HEK293 (cell line): Measurements from ENCODE around the gene B4GALT5.

ENCODE experiments used
- CTCF ChIA-PET: fragments of 350-600 bp; formaldehyde crosslinking; extraction: SDS; loops from one replicate; lab custom pipeline; 2021; ENCODE audit warnings: antibody characterized with exemption; lab: Yijun Ruan, JAX
- POLR2A ChIA-PET: fragments of 300-600 bp; formaldehyde crosslinking; extraction: SDS; loops from one replicate; lab custom pipeline; 2020; ENCODE audit warnings: antibody characterized with exemption, inconsistent platforms; lab: Yijun Ruan, JAX
- H3K27ac ChIP-seq: fragments of 200-500 bp; sonication (Bioruptor generic); 2 replicates; pipeline ENCODE4 v1.5.1; 2014; ENCODE audit warnings: low read depth, low read length, control low read depth, inconsistent platforms; ENCODE audit errors: extremely low read depth
- H3K36me3 ChIP-seq, 2 experiments: fragments of 200-500 bp in 1 of 2; sonication (Bioruptor generic) in 1 of 2; 1 replicate in 1 of 2; 2 replicates in 1 of 2; pipeline ENCODE4 v1.5.1; 2014 to 2017; ENCODE audit warnings: inconsistent platforms in 2 of 2, low read length in 2 of 2; ENCODE audit not compliant: control insufficient read depth in 2 of 2, insufficient read depth in 1 of 2
- H3K4me1 ChIP-seq: fragments of 200-500 bp; sonication (Bioruptor generic); 2 replicates; pipeline ENCODE4 v1.5.1; 2014; ENCODE audit warnings: mild to moderate bottlenecking, low read length, inconsistent platforms; ENCODE audit not compliant: control insufficient read depth, insufficient read depth
- H3K4me3 ChIP-seq: 2 replicates; pipeline ENCODE4 v1.5.1; 2011; ENCODE audit warnings: low read depth, mild to moderate bottlenecking, control low read depth, low read length, moderate library complexity
- H3K9me3 ChIP-seq: fragments of 200-500 bp; sonication (Bioruptor generic); 2 replicates; pipeline ENCODE4 v1.5.1; 2014; ENCODE audit warnings: low read depth, low read length, inconsistent platforms; ENCODE audit not compliant: control insufficient read depth, insufficient read depth
- BCL11A ChIP-seq: fragments of 450-650 bp; formaldehyde crosslinking; IDR thresholded peaks from 2 replicates; pipeline ENCODE4 v1.5.1; 2016; ENCODE audit warnings: low read depth, missing biosample characterization, missing genetic modification characterization
- FEZF1 ChIP-seq: fragments of 450-650 bp; formaldehyde crosslinking; IDR thresholded peaks from 2 replicates; pipeline ENCODE4 v1.5.1; 2016; ENCODE audit warnings: missing biosample characterization, missing genetic modification characterization
- GLI2 ChIP-seq: fragments of 450-650 bp; formaldehyde crosslinking; IDR thresholded peaks from 2 replicates; pipeline ENCODE4; 2017; ENCODE audit warnings: missing biosample characterization, missing genetic modification characterization, low read depth, borderline replicate concordance
- HOXD13 ChIP-seq: sonication (generic); formaldehyde crosslinking; IDR thresholded peaks from 2 replicates; pipeline ENCODE4 v1.8.0; 2022; ENCODE audit warnings: missing genetic modification reagents, borderline replicate concordance
- OSR2 ChIP-seq: fragments of 450-650 bp; formaldehyde crosslinking; IDR thresholded peaks from 2 replicates; pipeline ENCODE4 v1.5.1; 2016; ENCODE audit warnings: missing biosample characterization, missing genetic modification characterization
- SCRT2 ChIP-seq: fragments of 450-650 bp; formaldehyde crosslinking; IDR thresholded peaks from 2 replicates; pipeline ENCODE4 v1.5.1; 2016; ENCODE audit warnings: missing biosample characterization, missing genetic modification characterization
- TCF7L2 ChIP-seq: IDR thresholded peaks from 2 replicates; pipeline ENCODE4 v1.6.1; 2011; ENCODE audit warnings: low read depth, mild to moderate bottlenecking, inconsistent platforms, low read length, moderate library complexity, borderline replicate concordance
- YY1 ChIP-seq: fragments of 450-650 bp; formaldehyde crosslinking; IDR thresholded peaks from 2 replicates; pipeline ENCODE4 v1.5.1; 2018; ENCODE audit warnings: missing biosample characterization, missing genetic modification characterization
- ZEB2 ChIP-seq: fragments of 450-650 bp; formaldehyde crosslinking; IDR thresholded peaks from 2 replicates; pipeline ENCODE4 v1.5.1; 2016; ENCODE audit warnings: missing biosample characterization, missing genetic modification characterization
- ZNF133 ChIP-seq: fragments of 450-650 bp; formaldehyde crosslinking; IDR thresholded peaks from 2 replicates; pipeline ENCODE4 v1.5.1; 2016; ENCODE audit warnings: missing biosample characterization, missing genetic modification characterization
- ZNF146 ChIP-seq: fragments of 450-650 bp; formaldehyde crosslinking; IDR thresholded peaks from 2 replicates; pipeline ENCODE4 v1.5.1; 2016; ENCODE audit warnings: missing biosample characterization, missing genetic modification characterization
- ZNF16 ChIP-seq: fragments of 450-650 bp; formaldehyde crosslinking; IDR thresholded peaks from 2 replicates; pipeline ENCODE4 v1.5.1; 2016; ENCODE audit warnings: low read depth, missing biosample characterization, missing genetic modification characterization
- ZNF211 ChIP-seq: fragments of 450-650 bp; formaldehyde crosslinking; IDR thresholded peaks from 2 replicates; pipeline ENCODE4 v1.5.1; 2016; ENCODE audit warnings: low read depth, missing biosample characterization, missing genetic modification characterization
- ZNF404 ChIP-seq: fragments of 450-650 bp; formaldehyde crosslinking; IDR thresholded peaks from 2 replicates; pipeline ENCODE4 v1.5.1; 2017; ENCODE audit warnings: missing biosample characterization, missing genetic modification characterization
- ZNF416 ChIP-seq: fragments of 450-650 bp; formaldehyde crosslinking; IDR thresholded peaks from 2 replicates; pipeline ENCODE4 v1.5.1; 2016; ENCODE audit warnings: missing biosample characterization, missing genetic modification characterization
- ZNF610 ChIP-seq: fragments of 450-650 bp; formaldehyde crosslinking; IDR thresholded peaks from 2 replicates; pipeline ENCODE4 v1.5.1; 2016; ENCODE audit warnings: missing biosample characterization, missing genetic modification characterization, borderline replicate concordance
- ZXDB ChIP-seq: fragments of 450-650 bp; formaldehyde crosslinking; IDR thresholded peaks from 2 replicates; pipeline ENCODE4 v1.5.1; 2016; ENCODE audit warnings: missing biosample characterization, missing genetic modification characterization
- TF ChIP-seq, protein P1 (sequence below): fragments of 450-650 bp; formaldehyde crosslinking; IDR thresholded peaks from 2 replicates; pipeline ENCODE4 v1.5.1; 2017; ENCODE audit warnings: missing biosample characterization, missing genetic modification characterization
- TF ChIP-seq, protein P2 (sequence below): fragments of 450-650 bp; formaldehyde crosslinking; IDR thresholded peaks from 2 replicates; pipeline ENCODE4 v1.5.1; 2016; ENCODE audit warnings: missing biosample characterization, missing genetic modification characterization
- TF ChIP-seq, protein P3 (sequence below): fragments of 450-650 bp; formaldehyde crosslinking; IDR thresholded peaks from 2 replicates; pipeline ENCODE4 v1.5.1; 2016; ENCODE audit warnings: missing biosample characterization, missing genetic modification characterization
- TF ChIP-seq, protein P4 (sequence below): fragments of 450-650 bp; formaldehyde crosslinking; IDR thresholded peaks from 2 replicates; pipeline ENCODE4 v1.5.1; 2017; ENCODE audit warnings: missing biosample characterization, missing genetic modification characterization
- TF ChIP-seq, protein P5 (sequence below): fragments of 450-650 bp; formaldehyde crosslinking; IDR thresholded peaks from 2 replicates; pipeline ENCODE4; 2016; ENCODE audit warnings: missing biosample characterization, missing genetic modification characterization
- TF ChIP-seq, protein P6 (sequence below): fragments of 450-650 bp; formaldehyde crosslinking; IDR thresholded peaks from 2 replicates; pipeline ENCODE4 v1.5.1; 2016; ENCODE audit warnings: missing biosample characterization, missing genetic modification characterization
- TF ChIP-seq, protein P7 (sequence below): fragments of 450-650 bp; IDR thresholded peaks from 2 replicates; pipeline ENCODE4 v1.5.1; 2018; ENCODE audit warnings: missing biosample characterization, mild to moderate bottlenecking, missing genetic modification characterization

B4GALT5 gene

DNA sequence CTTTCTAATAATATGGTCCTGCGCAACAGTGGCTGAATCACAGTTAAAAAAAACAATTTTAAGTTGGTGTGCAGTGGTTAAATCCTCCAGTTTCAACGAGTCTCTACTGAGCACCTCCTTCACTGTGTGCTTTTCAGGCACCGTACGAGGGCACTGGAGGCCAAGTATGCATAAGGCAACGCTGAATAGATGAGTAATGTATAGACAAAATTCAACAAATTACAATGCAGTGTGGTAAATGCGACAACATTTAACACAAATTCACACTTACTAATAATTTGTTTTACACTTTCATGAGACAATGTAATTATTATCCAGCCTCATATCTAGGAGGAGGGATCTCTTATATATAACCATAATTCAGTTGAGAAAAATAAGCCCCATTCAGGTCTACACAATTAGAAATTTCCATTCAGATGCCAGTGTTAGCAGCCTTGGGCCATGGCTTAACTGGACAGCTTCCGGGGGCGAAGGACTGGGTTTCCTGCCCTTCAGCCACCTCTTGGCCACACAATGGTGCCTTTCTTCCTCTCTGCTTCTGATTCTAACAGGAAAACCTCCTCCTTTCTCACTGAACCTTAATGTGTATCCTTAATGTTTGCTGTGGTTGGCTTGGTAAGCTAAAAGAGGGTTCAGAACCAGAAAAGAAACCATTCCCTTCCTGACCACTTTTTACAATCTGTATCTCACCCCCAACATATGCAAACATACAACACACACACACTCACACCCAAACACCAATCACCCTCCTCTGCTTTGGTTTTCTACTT, 51.9 kb downstream of the B4GALT5 start (continued):
- TF ChIP-seq, protein P1, sequence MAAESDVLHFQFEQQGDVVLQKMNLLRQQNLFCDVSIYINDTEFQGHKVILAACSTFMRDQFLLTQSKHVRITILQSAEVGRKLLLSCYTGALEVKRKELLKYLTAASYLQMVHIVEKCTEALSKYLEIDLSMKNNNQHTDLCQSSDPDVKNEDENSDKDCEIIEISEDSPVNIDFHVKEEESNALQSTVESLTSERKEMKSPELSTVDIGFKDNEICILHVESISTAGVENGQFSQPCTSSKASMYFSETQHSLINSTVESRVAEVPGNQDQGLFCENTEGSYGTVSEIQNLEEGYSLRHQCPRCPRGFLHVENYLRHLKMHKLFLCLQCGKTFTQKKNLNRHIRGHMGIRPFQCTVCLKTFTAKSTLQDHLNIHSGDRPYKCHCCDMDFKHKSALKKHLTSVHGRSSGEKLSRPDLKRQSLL (tag by site-specific recombination) = no peak
- TF ChIP-seq ZNF146 (tag by site-specific recombination) = no peak

DNA sequence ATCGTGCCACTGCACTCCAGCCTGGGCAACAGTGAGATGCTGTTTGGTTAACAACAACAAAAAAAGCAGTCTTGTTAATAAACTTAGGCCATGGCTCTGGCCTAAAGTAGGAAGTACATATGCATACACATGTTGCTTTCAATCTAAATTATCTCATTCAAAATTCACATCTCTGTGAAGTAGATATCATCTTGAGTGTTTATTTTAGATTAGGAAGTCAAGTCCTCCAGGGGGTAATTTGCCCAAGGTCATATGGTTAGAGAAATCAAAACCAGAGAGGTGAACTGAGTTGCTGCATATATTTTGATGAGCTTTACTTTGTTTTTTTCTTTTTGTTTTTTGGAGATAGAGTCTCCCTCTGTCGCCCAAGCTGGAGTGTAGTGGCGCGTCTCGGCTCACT, 52.8 kb downstream of the B4GALT5 start:
- Histone ChIP-seq H3K27ac (no peak overlapping the region), H3K4me3 (no peak overlapping the region), H3K9me3 (no peaks in the 10 kb centered on the region), H3K4me1 (peaks cover 30% of the 10 kb centered on the region), H3K36me3 (peaks cover 0 to 6% of the 10 kb centered on the region in 2 experiments; a peak in 1 of 3 replicates)
- ChIA-PET POLR2A (no interaction called here), CTCF (no interaction called here)
- no peak for TF ChIP-seq ZNF16 (tag by site-specific recombination)
- TF ChIP-seq SCRT2 (tag by site-specific recombination) = peak; percentile 57
- TF ChIP-seq, protein P2, sequence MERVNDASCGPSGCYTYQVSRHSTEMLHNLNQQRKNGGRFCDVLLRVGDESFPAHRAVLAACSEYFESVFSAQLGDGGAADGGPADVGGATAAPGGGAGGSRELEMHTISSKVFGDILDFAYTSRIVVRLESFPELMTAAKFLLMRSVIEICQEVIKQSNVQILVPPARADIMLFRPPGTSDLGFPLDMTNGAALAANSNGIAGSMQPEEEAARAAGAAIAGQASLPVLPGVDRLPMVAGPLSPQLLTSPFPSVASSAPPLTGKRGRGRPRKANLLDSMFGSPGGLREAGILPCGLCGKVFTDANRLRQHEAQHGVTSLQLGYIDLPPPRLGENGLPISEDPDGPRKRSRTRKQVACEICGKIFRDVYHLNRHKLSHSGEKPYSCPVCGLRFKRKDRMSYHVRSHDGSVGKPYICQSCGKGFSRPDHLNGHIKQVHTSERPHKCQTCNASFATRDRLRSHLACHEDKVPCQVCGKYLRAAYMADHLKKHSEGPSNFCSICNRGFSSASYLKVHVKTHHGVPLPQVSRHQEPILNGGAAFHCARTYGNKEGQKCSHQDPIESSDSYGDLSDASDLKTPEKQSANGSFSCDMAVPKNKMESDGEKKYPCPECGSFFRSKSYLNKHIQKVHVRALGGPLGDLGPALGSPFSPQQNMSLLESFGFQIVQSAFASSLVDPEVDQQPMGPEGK (tag by site-specific recombination) = no peak
- TF ChIP-seq BCL11A (tag by site-specific recombination) = no peak
- TF ChIP-seq GLI2 (tag by site-specific recombination) = 0 out of 2 replicates have a peak, but pooled peaks have one; percentile 50
- no peak for TF ChIP-seq ZNF133 (tag by site-specific recombination)
- TF ChIP-seq, protein P3, sequence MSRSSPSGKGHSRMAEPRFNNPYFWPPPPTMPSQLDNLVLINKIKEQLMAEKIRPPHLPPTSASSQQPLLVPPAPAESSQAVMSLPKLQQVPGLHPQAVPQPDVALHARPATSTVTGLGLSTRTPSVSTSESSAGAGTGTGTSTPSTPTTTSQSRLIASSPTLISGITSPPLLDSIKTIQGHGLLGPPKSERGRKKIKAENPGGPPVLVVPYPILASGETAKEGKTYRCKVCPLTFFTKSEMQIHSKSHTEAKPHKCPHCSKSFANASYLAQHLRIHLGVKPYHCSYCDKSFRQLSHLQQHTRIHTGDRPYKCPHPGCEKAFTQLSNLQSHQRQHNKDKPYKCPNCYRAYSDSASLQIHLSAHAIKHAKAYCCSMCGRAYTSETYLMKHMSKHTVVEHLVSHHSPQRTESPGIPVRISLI (tag by site-specific recombination) = no peak
- no peak for TF ChIP-seq ZNF610 (tag by site-specific recombination)
- no peak for TF ChIP-seq ZEB2
- TF ChIP-seq YY1 (tag by site-specific recombination) = no peak
- TF ChIP-seq, protein P4, sequence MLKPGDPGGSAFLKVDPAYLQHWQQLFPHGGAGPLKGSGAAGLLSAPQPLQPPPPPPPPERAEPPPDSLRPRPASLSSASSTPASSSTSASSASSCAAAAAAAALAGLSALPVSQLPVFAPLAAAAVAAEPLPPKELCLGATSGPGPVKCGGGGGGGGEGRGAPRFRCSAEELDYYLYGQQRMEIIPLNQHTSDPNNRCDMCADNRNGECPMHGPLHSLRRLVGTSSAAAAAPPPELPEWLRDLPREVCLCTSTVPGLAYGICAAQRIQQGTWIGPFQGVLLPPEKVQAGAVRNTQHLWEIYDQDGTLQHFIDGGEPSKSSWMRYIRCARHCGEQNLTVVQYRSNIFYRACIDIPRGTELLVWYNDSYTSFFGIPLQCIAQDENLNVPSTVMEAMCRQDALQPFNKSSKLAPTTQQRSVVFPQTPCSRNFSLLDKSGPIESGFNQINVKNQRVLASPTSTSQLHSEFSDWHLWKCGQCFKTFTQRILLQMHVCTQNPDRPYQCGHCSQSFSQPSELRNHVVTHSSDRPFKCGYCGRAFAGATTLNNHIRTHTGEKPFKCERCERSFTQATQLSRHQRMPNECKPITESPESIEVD (tag by site-specific recombination) = peak; percentile 66
- no peak for TF ChIP-seq HOXD13
- TF ChIP-seq, protein P5, sequence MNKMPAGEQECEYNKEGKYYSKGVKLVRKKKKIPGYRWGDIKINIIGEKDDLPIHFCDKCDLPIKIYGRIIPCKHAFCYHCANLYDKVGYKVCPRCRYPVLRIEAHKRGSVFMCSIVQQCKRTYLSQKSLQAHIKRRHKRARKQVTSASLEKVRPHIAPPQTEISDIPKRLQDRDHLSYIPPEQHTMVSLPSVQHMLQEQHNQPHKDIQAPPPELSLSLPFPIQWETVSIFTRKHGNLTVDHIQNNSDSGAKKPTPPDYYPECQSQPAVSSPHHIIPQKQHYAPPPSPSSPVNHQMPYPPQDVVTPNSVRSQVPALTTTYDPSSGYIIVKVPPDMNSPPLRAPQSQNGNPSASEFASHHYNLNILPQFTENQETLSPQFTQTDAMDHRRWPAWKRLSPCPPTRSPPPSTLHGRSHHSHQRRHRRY (tag by site-specific recombination) = no peak
- TF ChIP-seq ZNF416 (tag by site-specific recombination) = no peak
- no peak for TF ChIP-seq ZNF404 (tag by site-specific recombination)
- TF ChIP-seq ZXDB (tag by site-specific recombination) = peak; percentile 52; the same call in 1 of the 2 replicates
- TF ChIP-seq FEZF1 (tag by site-specific recombination) = peak; percentile 45
- peak; percentile 53; the same call in 1 of the 2 replicates for TF ChIP-seq OSR2 (tag by site-specific recombination)
- TF ChIP-seq, protein P6, sequence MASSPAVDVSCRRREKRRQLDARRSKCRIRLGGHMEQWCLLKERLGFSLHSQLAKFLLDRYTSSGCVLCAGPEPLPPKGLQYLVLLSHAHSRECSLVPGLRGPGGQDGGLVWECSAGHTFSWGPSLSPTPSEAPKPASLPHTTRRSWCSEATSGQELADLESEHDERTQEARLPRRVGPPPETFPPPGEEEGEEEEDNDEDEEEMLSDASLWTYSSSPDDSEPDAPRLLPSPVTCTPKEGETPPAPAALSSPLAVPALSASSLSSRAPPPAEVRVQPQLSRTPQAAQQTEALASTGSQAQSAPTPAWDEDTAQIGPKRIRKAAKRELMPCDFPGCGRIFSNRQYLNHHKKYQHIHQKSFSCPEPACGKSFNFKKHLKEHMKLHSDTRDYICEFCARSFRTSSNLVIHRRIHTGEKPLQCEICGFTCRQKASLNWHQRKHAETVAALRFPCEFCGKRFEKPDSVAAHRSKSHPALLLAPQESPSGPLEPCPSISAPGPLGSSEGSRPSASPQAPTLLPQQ (tag by site-specific recombination) = no peak
- TF ChIP-seq ZNF211 = no peak
- TF ChIP-seq, protein P7, sequence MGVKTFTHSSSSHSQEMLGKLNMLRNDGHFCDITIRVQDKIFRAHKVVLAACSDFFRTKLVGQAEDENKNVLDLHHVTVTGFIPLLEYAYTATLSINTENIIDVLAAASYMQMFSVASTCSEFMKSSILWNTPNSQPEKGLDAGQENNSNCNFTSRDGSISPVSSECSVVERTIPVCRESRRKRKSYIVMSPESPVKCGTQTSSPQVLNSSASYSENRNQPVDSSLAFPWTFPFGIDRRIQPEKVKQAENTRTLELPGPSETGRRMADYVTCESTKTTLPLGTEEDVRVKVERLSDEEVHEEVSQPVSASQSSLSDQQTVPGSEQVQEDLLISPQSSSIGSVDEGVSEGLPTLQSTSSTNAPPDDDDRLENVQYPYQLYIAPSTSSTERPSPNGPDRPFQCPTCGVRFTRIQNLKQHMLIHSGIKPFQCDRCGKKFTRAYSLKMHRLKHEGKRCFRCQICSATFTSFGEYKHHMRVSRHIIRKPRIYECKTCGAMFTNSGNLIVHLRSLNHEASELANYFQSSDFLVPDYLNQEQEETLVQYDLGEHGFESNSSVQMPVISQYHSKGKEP = no peak
- peak; percentile 39; the same call in 1 of the 2 replicates for TF ChIP-seq TCF7L2
